ENCODE results near the gene PARD3B. TPM values are rescaled to one million over a fixed set of nuclear protein-coding genes. Genes with fewer than 3 reads are reported as not detected.

Gene PARD3B
- total RNA-seq, 1 experiment from 2014 or later = 2.0 TPM

DNA sequence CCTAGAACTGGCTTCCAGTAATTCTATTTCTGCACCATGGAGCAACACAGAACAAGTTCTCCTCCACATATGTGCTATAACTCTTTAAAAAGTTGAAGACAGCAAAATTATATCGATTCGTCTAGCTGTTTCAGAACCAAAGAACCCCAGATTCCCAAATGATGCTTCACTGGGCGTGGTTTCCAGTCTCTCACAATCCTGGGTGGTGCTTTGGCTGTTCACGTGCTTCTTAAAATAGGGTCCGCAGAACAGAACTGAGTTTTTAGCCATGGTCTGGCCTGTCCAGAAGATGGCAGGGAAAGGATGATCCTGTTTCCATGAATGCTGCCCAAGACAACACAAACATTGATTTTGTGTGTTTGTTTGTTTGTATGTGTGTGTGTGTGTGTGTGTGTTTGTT, 37.6 kb upstream of the PARD3B start:
- no peak overlapping the region for H3K4me3 ChIP-seq (replicated peaks in 1 of 2; ENCODE audit: low read depth in 1 of 2, low read length in 2 of 2)
- intact Hi-C loops (cut with micrococcal nuclease) = no loop called here
- no peak overlapping the region for H2AFZ ChIP-seq (ENCODE audit: low read depth, low read length, poor library complexity, severe bottlenecking)
- TF ChIP-seq ELF1 (IDR thresholded peaks at IDR 0.05; ENCODE audit: borderline replicate concordance, low read depth) = no peak
- no peak for TF ChIP-seq EGR1 (IDR thresholded peaks at IDR 0.05; ENCODE audit: low read depth)
- TF ChIP-seq CEBPB (IDR thresholded peaks at IDR 0.05; ENCODE audit: low read depth) = no peak
- no peak overlapping the region for H3K27ac ChIP-seq (ENCODE audit: low read depth, low read length)
- H3K27me3 ChIP-seq (ENCODE audit: insufficient read depth, low read length) = no peaks in the 10 kb centered on the region
- no peaks in the 10 kb centered on the region for H3K9me3 ChIP-seq (ENCODE audit: control insufficient read depth in 1 of 2, insufficient read depth in 1 of 2, low read depth in 1 of 2, low read length in 2 of 2)
- DNase-seq (ENCODE audit: low read depth, low spot score) (no peak), ATAC-seq (no peak)
- no peaks in the 10 kb centered on the region for H3K9me2 ChIP-seq (ENCODE audit: insufficient read depth)
- ChIA-PET RAD21 (ENCODE audit: low non-redundant PET in 1 of 2, low total read pairs in 2 of 2, uncharacterized antibody in 2 of 2, unreplicated experiment in 2 of 2) (no interaction called here), POLR2A (no interaction called here), CTCF (no interaction called here)
- no peaks in the 10 kb centered on the region for H3K79me2 ChIP-seq (ENCODE audit: insufficient read depth, low read length)
- H3K36me3 ChIP-seq (ENCODE audit: control insufficient read depth in 1 of 2, insufficient read depth in 2 of 2, low read length in 2 of 2) = no peaks in the 10 kb centered on the region
- H3K9ac ChIP-seq (ENCODE audit: low read length) = no peak overlapping the region
- no TSS peak for BruUV-seq (replicated peaks)
- no peaks in the 10 kb centered on the region for H3K4me1 ChIP-seq (ENCODE audit: control insufficient read depth in 1 of 2, insufficient read depth in 2 of 2, low read length in 2 of 2)
- no peak overlapping the region for H3K4me2 ChIP-seq (ENCODE audit: low read length)
- H4K20me1 ChIP-seq (ENCODE audit: insufficient read depth) = no peaks in the 10 kb centered on the region

DNA sequence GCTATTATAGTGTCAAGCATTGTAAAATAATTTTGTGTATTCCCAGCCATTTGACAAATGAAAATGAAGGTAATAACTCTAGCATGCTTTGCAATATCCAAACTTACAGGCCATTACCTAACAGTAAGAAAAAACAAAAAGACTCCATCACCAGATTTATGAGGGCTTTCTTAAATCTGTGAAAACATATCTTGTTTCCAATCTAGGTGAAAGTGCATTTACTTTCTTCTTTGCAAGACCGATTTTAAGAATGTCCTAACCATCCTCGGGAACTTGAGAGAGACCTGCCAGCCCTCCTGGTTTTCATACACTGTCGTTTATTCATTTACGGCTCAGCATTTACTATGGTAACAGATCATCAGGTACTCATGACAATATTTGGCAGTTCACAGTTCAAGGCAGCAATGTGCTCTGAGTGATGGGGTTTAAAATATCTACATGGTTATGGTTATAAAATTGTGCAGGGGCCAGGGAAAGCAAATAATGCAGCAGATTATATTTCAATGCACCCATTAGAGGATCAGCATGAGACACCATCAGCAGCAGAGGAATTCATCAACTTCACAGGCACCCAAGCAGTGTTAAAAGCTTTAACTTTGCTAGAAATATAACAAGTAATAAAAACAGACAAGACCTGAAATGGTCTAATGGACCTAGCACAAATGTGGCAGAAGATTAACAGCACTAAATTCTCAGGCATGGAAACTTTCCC, 34.4 kb upstream of the PARD3B start:
- ChIA-PET POLR2A (no interaction called here), CTCF (no interaction called here), RAD21 (ENCODE audit: low non-redundant PET in 1 of 2, low total read pairs in 2 of 2, uncharacterized antibody in 2 of 2, unreplicated experiment in 2 of 2) (no interaction called here)
- Histone ChIP-seq H3K9me3 (ENCODE audit: control insufficient read depth in 1 of 2, insufficient read depth in 1 of 2, low read depth in 1 of 2, low read length in 2 of 2) (no peaks in the 10 kb centered on the region), H3K4me2 (ENCODE audit: low read length) (no peak overlapping the region), H3K27me3 (ENCODE audit: insufficient read depth, low read length) (no peaks in the 10 kb centered on the region), H2AFZ (ENCODE audit: low read depth, low read length, poor library complexity, severe bottlenecking) (no peak overlapping the region), H3K36me3 (ENCODE audit: control insufficient read depth in 1 of 2, insufficient read depth in 2 of 2, low read length in 2 of 2) (no peaks in the 10 kb centered on the region), H3K79me2 (ENCODE audit: insufficient read depth, low read length) (no peaks in the 10 kb centered on the region), H3K4me1 (ENCODE audit: control insufficient read depth in 1 of 2, insufficient read depth in 2 of 2, low read length in 2 of 2) (no peaks in the 10 kb centered on the region), H3K9me2 (ENCODE audit: insufficient read depth) (no peaks in the 10 kb centered on the region), H3K9ac (ENCODE audit: low read length) (no peak overlapping the region), H3K27ac (ENCODE audit: low read depth, low read length) (no peak overlapping the region), H4K20me1 (ENCODE audit: insufficient read depth) (no peaks in the 10 kb centered on the region), H3K4me3 (replicated peaks in 1 of 2; ENCODE audit: low read depth in 1 of 2, low read length in 2 of 2) (no peak overlapping the region)
- intact Hi-C loops (cut with micrococcal nuclease) = no loop called here
- no TSS peak for BruUV-seq (replicated peaks)
- TF ChIP-seq ZNF274 (IDR thresholded peaks at IDR 0.05; ENCODE audit: low read depth, low read length) (no peak), EGR1 (IDR thresholded peaks at IDR 0.05; ENCODE audit: low read depth) (no peak), POLR2AphosphoS5 (IDR thresholded peaks at IDR 0.05; ENCODE audit: low read depth, low read length) (no peak), RAD21 (IDR thresholded peaks at IDR 0.05; ENCODE audit: low read depth) (no peak), EZH2 (IDR thresholded peaks at IDR 0.05) (no peak), POLR2A (IDR thresholded peaks at IDR 0.05; ENCODE audit: borderline replicate concordance, extremely low read depth, insufficient read depth, insufficient read length) (no peak), EZH2phosphoT487 (IDR thresholded peaks at IDR 0.05; ENCODE audit: borderline replicate concordance) (no peak)
- TF ChIP-seq, protein P1, sequence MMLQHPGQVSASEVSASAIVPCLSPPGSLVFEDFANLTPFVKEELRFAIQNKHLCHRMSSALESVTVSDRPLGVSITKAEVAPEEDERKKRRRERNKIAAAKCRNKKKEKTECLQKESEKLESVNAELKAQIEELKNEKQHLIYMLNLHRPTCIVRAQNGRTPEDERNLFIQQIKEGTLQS (IDR thresholded peaks at IDR 0.05) = no peak
- TF ChIP-seq, protein P2, sequence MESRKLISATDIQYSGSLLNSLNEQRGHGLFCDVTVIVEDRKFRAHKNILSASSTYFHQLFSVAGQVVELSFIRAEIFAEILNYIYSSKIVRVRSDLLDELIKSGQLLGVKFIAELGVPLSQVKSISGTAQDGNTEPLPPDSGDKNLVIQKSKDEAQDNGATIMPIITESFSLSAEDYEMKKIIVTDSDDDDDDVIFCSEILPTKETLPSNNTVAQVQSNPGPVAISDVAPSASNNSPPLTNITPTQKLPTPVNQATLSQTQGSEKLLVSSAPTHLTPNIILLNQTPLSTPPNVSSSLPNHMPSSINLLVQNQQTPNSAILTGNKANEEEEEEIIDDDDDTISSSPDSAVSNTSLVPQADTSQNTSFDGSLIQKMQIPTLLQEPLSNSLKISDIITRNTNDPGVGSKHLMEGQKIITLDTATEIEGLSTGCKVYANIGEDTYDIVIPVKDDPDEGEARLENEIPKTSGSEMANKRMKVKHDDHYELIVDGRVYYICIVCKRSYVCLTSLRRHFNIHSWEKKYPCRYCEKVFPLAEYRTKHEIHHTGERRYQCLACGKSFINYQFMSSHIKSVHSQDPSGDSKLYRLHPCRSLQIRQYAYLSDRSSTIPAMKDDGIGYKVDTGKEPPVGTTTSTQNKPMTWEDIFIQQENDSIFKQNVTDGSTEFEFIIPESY (IDR thresholded peaks at IDR 0.05; ENCODE audit: extremely low read depth, insufficient replicate concordance, low read length) = no peak
- TF ChIP-seq, protein P3, sequence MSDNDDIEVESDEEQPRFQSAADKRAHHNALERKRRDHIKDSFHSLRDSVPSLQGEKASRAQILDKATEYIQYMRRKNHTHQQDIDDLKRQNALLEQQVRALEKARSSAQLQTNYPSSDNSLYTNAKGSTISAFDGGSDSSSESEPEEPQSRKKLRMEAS (IDR thresholded peaks at IDR 0.05) = no peak
- TF ChIP-seq, protein P4, sequence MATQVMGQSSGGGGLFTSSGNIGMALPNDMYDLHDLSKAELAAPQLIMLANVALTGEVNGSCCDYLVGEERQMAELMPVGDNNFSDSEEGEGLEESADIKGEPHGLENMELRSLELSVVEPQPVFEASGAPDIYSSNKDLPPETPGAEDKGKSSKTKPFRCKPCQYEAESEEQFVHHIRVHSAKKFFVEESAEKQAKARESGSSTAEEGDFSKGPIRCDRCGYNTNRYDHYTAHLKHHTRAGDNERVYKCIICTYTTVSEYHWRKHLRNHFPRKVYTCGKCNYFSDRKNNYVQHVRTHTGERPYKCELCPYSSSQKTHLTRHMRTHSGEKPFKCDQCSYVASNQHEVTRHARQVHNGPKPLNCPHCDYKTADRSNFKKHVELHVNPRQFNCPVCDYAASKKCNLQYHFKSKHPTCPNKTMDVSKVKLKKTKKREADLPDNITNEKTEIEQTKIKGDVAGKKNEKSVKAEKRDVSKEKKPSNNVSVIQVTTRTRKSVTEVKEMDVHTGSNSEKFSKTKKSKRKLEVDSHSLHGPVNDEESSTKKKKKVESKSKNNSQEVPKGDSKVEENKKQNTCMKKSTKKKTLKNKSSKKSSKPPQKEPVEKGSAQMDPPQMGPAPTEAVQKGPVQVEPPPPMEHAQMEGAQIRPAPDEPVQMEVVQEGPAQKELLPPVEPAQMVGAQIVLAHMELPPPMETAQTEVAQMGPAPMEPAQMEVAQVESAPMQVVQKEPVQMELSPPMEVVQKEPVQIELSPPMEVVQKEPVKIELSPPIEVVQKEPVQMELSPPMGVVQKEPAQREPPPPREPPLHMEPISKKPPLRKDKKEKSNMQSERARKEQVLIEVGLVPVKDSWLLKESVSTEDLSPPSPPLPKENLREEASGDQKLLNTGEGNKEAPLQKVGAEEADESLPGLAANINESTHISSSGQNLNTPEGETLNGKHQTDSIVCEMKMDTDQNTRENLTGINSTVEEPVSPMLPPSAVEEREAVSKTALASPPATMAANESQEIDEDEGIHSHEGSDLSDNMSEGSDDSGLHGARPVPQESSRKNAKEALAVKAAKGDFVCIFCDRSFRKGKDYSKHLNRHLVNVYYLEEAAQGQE (IDR thresholded peaks at IDR 0.05; ENCODE audit: low read depth) = no peak
- DNase-seq (ENCODE audit: low read depth, low spot score) (no peak), ATAC-seq (no peak)
